Measurements from ENCODE around the gene CACNA1C. TPM values are rescaled to one million over a fixed set of nuclear protein-coding genes. Genes with fewer than 3 reads are reported as not detected.

Gene CACNA1C
- total RNA-seq, 2 experiments from 2014 or later: 0.05 to 0.08 TPM

GRCh38 chr12:2333491-2334195, 280.9 kb downstream of the CACNA1C start:
- intact Hi-C loops (cut with DNase I, micrococcal nuclease): no loop called here
- Mint-ChIP-seq H3K36me3 (ENCODE audit: low read depth) (no peaks in the 10 kb centered on the region), H3K9me3 (no peaks in the 10 kb centered on the region), H3K27me3 (no peaks in the 10 kb centered on the region), H3K4me1 (ENCODE audit: low read depth) (no peaks in the 10 kb centered on the region), H3K4me3 (no peak overlapping the region), H3K27ac (no peak overlapping the region)
- POLR2A ChIA-PET: no interaction called here
- Histone ChIP-seq H3K27me3 (ENCODE audit: control insufficient read depth in 1 of 2, insufficient read depth in 2 of 2, low read length in 2 of 2) (no peaks in the 10 kb centered on the region), H3K9me3 (ENCODE audit: control insufficient read depth in 1 of 2, insufficient read depth in 1 of 2, low read length in 2 of 2) (no peaks in the 10 kb centered on the region), H3K4me1 (ENCODE audit: insufficient read depth, low read length) (no peaks in the 10 kb centered on the region), H3K27ac (ENCODE audit: low read depth in 1 of 2, low read length in 2 of 2) (no peak overlapping the region), H3K4me3 (ENCODE audit: low read length) (no peak overlapping the region), H3K36me3 (ENCODE audit: insufficient read depth, low read length) (no peaks in the 10 kb centered on the region)
- ATAC-seq (ENCODE audit: poor library complexity) (no peak), DNase-seq (peak in 2 of 14 experiments; percentile 34 to 37)
- TF ChIP-seq CTCF (IDR thresholded peaks at IDR 0.05): no peak
- CTCF ChIA-PET: no interaction called here

- Mint-ChIP-seq H3K36me3 (ENCODE audit: low read depth) (no peaks in the 10 kb centered on the region), H3K4me3 (no peak overlapping the region), H3K27me3 (no peaks in the 10 kb centered on the region), H3K27ac (no peak overlapping the region), H3K4me1 (ENCODE audit: low read depth) (no peaks in the 10 kb centered on the region), H3K9me3 (no peaks in the 10 kb centered on the region)
- intact Hi-C loops (cut with DNase I, micrococcal nuclease): no loop called here
- ChIA-PET CTCF (no interaction called here), POLR2A (no interaction called here)
- DNase-seq: no peak
- Histone ChIP-seq H3K27me3 (ENCODE audit: control insufficient read depth in 1 of 2, insufficient read depth in 2 of 2, low read length in 2 of 2) (no peaks in the 10 kb centered on the region), H3K4me3 (ENCODE audit: low read length) (no peak overlapping the region), H3K4me1 (ENCODE audit: insufficient read depth, low read length) (no peaks in the 10 kb centered on the region), H3K27ac (ENCODE audit: low read depth in 1 of 2, low read length in 2 of 2) (no peak overlapping the region), H3K9me3 (ENCODE audit: control insufficient read depth in 1 of 2, insufficient read depth in 1 of 2, low read length in 2 of 2) (no peaks in the 10 kb centered on the region), H3K36me3 (ENCODE audit: insufficient read depth, low read length) (no peaks in the 10 kb centered on the region)
- TF ChIP-seq CTCF (IDR thresholded peaks at IDR 0.05): no peak
- no peak for ATAC-seq (ENCODE audit: poor library complexity)
These were observed 281.5 kb downstream of the CACNA1C start for GRCh38 chr12:2334271-2334670.

- Histone ChIP-seq H3K9me3 (ENCODE audit: control insufficient read depth in 1 of 2, insufficient read depth in 1 of 2, low read length in 2 of 2) (no peaks in the 10 kb centered on the region), H3K36me3 (ENCODE audit: insufficient read depth, low read length) (no peaks in the 10 kb centered on the region), H3K27me3 (ENCODE audit: control insufficient read depth in 1 of 2, insufficient read depth in 2 of 2, low read length in 2 of 2) (no peaks in the 10 kb centered on the region), H3K27ac (ENCODE audit: low read depth in 1 of 2, low read length in 2 of 2) (no peak overlapping the region), H3K4me1 (ENCODE audit: insufficient read depth, low read length) (no peaks in the 10 kb centered on the region), H3K4me3 (ENCODE audit: low read length) (no peak overlapping the region)
- DNase-seq (no peak), ATAC-seq (ENCODE audit: poor library complexity) (no peak)
- CTCF ChIA-PET: no interaction called here
- Mint-ChIP-seq H3K9me3 (no peaks in the 10 kb centered on the region), H3K4me3 (no peak overlapping the region), H3K4me1 (ENCODE audit: low read depth) (no peaks in the 10 kb centered on the region), H3K36me3 (ENCODE audit: low read depth) (no peaks in the 10 kb centered on the region), H3K27ac (no peak overlapping the region), H3K27me3 (no peaks in the 10 kb centered on the region)
- intact Hi-C loops (cut with DNase I, micrococcal nuclease): no loop called here
- POLR2A ChIA-PET: no interaction called here
- TF ChIP-seq CTCF (IDR thresholded peaks at IDR 0.05): no peak
These were observed 281.9 kb downstream of the CACNA1C start for GRCh38 chr12:2334689-2335088.

Data from CD4-positive, alpha-beta T cell (primary cell).